H7 (cell line): ENCODE measurements around the gene MS4A15. TPM values are rescaled to one million over a fixed set of nuclear protein-coding genes. Genes with fewer than 3 reads are reported as not detected.

Experiments
- DNase-seq: peaks from one replicate; pipeline ENCODE4 v3.0.0; 2012
- H3K27me3 ChIP-seq: 2 replicates; pipeline ENCODE4 v1.6.0; 2011; ENCODE audit warnings: mild to moderate bottlenecking, low read length; ENCODE audit not compliant: control insufficient read depth, insufficient read depth
- H3K36me3 ChIP-seq: replicated peaks from 2 replicates; pipeline ENCODE4 v1.5.1; 2011; ENCODE audit warnings: low read length; ENCODE audit not compliant: control insufficient read depth, insufficient read depth
- H3K4me3 ChIP-seq: 2 replicates; pipeline ENCODE4 v1.5.1; 2011; ENCODE audit warnings: low read depth, mild to moderate bottlenecking, control low read depth, low read length, moderate library complexity; ENCODE audit not compliant: insufficient read depth
- total RNA-seq: library from RNA; depleted of rRNA; stranded (reverse); fragments of >200 nt; shearing (Covaris generic); gene quantifications from 2 replicates; pipeline ENCODE4 v1.2.3, GENCODE V29; 2014

Gene MS4A15
- total RNA-seq, 1 experiment from 2014 or later, result 0.10 TPM

DNA sequence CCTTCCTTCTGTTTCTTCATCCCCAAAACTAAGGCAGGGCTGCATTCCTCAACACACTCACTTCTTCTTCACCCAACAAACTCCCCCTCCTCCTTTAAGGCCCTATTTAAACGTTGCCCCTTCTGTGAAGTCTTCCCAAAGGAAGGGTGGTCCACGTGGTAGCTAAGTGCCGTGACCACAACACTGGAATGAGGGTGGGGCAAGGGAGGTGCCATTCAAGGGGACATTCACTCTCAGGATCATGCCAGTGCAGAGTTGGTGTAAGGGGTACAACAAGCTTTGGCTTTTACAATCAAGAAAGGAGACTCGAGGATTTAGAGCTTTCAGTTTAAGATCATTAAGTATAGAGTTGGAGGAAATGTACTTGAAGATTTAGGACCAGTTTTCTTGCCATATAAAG is 20.4 kb downstream of the MS4A15 start:
- H3K27me3 ChIP-seq, result no peaks in the 10 kb centered on the region
- no peaks in the 10 kb centered on the region for H3K36me3 ChIP-seq
- no peak overlapping the region for H3K4me3 ChIP-seq
- no peak for DNase-seq

GRCh38 chr11:60777572-60777971 is 20.9 kb downstream of the MS4A15 start:
- DNase-seq, result no peak
- Histone ChIP-seq H3K27me3 (no peaks in the 10 kb centered on the region), H3K4me3 (no peak overlapping the region), H3K36me3 (no peaks in the 10 kb centered on the region)

DNA sequence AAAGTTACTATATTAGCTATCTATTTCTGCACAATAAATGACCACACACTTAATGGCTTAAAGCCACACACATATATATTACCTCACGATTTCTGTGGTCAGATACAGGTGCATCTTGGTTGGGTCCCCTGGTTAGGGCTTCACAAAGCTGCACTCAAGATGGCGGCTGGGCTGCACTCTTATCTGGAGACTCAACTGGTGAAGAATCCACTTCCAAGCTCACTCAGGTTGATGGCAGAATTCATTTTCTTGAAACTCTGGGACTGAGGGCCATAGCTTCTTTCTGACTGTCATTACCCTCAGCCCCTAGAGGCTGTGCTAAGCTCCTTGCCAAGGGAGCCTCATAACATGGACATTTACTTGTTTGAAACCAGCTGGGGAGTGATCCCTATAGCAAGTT is 23.4 kb downstream of the MS4A15 start:
- no peak for DNase-seq
- no peaks in the 10 kb centered on the region for H3K27me3 ChIP-seq
- no peaks in the 10 kb centered on the region for H3K36me3 ChIP-seq
- no peak overlapping the region for H3K4me3 ChIP-seq

GRCh38 chr11:60780774-60781173 is 24.1 kb downstream of the MS4A15 start:
- DNase-seq, result no peak
- H3K27me3 ChIP-seq, result no peaks in the 10 kb centered on the region
- no peaks in the 10 kb centered on the region for H3K36me3 ChIP-seq
- H3K4me3 ChIP-seq, result no peak overlapping the region

GRCh38 chr11:60781286-60781980 is 24.8 kb downstream of the MS4A15 start:
- Histone ChIP-seq H3K4me3 (no peak overlapping the region), H3K36me3 (no peaks in the 10 kb centered on the region), H3K27me3 (no peaks in the 10 kb centered on the region)
- DNase-seq, result no peak

GRCh38 chr11:60781981-60782316 is 25.3 kb downstream of the MS4A15 start:
- no peaks in the 10 kb centered on the region for H3K36me3 ChIP-seq
- no peaks in the 10 kb centered on the region for H3K27me3 ChIP-seq
- no peak for DNase-seq
- H3K4me3 ChIP-seq, result no peak overlapping the region

DNA sequence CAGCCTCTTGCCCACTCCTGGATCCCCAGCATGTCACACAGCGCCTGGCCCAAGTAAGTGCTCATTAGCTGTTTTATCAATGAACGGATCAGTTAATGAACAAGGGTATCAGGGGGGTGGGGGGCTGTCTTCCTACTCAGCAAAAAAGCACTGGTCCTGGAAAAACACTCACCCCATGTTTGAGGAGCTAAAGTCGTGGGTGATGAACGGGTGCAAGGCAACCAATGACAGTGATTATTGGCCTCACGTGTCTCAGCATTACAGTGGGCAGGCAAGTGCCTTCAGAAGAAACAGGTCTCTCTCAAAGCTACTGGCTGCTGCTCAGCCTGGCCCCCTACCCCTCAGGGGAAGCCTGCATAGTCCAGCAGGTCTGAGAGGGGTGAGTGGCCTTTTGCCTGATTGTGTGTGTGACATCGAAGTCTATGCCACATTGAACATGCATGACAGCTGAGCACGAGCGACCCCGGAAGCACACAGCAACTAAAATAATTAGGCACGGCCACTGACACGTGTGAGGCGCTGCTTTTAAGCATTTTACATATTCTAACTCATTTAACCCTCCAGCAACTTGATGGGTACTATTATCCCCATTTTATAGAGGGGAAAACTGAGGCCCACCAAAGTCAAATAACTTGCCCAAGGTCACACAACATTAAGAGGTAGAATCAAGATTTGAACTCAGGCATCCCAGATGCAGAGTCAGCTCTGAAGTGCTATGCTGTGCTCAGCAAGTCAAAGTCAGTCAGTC is 25.9 kb downstream of the MS4A15 start:
- no peak for DNase-seq
- Histone ChIP-seq H3K4me3 (no peak overlapping the region), H3K27me3 (no peaks in the 10 kb centered on the region), H3K36me3 (no peaks in the 10 kb centered on the region)

- Histone ChIP-seq H3K36me3 (no peaks in the 10 kb centered on the region), H3K4me3 (no peak overlapping the region), H3K27me3 (no peaks in the 10 kb centered on the region)
- DNase-seq, result no peak
Observed at GRCh38 chr11:60783141-60783484, 26.4 kb downstream of the MS4A15 start.

- no peak for DNase-seq
- Histone ChIP-seq H3K27me3 (no peaks in the 10 kb centered on the region), H3K36me3 (no peaks in the 10 kb centered on the region), H3K4me3 (no peak overlapping the region)
Observed at GRCh38 chr11:60783911-60784310, 27.2 kb downstream of the MS4A15 start.

DNA sequence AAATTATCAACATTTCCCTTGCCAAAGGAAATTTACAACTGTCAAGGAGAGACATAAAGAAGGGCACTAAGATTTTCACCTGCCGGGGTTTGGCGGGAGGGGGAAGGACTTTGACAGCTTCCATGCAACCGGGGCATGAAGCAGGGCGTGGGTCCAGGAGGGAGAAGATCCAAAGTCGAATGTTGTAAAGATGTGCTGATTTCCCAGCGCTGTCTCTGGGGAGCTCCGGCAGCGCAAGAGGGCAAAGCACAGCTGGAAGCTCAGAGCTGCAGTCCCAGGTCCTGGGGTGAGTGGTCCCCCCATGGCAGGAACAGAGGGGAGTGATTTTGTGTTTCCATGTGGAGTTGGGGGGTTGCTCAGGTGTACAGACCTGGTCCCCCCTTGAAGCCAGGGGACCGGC is 28.5 kb downstream of the MS4A15 start, which contains the start of gene MS4A10:
Gene MS4A10, plus strand, starts transcription at position 198 of the 400 bp plus-strand sequence. CDS start 5,003 bp downstream, outside the sequence.
- Histone ChIP-seq H3K27me3 (no peaks in the 10 kb centered on the region), H3K4me3 (no peak within 1 kb of the TSS), H3K36me3 (no peaks in the 10 kb centered on the region)
- no peak for DNase-seq

DNA sequence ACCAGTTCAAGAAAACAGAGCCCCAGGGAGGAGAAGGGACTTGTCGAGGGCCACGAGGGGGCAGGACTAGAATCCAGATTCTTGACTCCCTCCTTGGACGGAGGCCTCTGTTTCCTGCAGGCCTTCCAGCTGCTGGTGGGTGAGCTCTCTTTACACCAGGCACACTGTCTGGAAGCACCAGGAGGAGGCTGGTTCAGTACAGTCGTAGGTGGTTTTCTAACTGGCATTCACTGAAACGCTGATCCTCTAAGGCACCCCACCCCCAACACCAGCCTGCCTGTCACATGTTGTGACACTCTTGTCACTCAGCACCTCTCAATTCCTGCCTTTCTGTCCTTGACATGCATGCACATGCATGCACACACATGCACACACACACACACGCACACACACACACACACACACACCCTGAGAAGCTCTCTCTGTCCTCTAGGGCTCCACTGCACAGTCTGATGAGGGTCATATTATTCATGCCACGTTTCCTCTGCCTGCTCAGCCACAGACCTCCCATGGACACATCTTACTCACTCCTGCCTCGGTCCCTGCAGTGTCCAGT is 29.2 kb downstream of the MS4A15 start:
- H3K36me3 ChIP-seq, result no peaks in the 10 kb centered on the region
- H3K4me3 ChIP-seq, result no peak overlapping the region
- H3K27me3 ChIP-seq, result no peaks in the 10 kb centered on the region
- DNase-seq, result no peak

- DNase-seq, result no peak
- Histone ChIP-seq H3K27me3 (no peaks in the 10 kb centered on the region), H3K36me3 (no peaks in the 10 kb centered on the region), H3K4me3 (no peak overlapping the region)
Observed at GRCh38 chr11:60786811-60787567, 30.3 kb downstream of the MS4A15 start.

DNA sequence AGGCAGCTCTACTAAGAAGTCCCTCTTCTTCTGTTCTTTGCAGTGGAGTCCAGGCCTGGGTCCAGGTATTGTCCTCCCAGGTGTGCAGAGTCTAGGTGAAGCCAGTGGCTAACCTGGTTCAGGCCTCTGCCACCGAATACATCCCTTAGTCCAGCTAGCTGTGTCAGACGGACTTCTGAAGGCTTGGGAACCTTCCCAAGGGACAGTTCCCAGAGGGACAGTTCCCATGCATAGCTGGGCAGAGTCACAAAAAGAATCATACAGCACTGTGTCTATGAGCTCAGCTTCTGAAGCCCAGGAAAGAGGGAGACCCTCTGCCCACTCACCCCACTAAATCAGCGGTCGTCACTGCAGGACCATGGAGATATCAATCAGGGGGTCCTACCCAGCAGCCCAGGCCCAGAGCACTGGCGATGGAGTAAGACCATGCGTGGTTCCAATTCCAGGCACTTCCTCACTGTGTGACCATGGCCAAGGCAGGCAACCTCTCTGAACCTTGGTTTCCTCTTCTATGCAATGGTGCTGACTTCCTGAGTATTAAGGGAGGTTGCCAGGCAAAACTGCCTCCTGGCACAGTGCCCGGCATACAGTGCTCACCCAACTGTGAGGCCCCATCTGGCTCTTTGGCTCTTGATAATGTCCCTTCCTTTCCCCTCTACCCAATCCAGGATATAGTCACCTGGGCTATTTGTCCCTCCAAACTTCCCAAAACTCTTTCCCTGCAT is 31.9 kb downstream of the MS4A15 start:
- Histone ChIP-seq H3K36me3 (no peaks in the 10 kb centered on the region), H3K4me3 (no peak overlapping the region), H3K27me3 (no peaks in the 10 kb centered on the region)
- DNase-seq, result no peak

DNA sequence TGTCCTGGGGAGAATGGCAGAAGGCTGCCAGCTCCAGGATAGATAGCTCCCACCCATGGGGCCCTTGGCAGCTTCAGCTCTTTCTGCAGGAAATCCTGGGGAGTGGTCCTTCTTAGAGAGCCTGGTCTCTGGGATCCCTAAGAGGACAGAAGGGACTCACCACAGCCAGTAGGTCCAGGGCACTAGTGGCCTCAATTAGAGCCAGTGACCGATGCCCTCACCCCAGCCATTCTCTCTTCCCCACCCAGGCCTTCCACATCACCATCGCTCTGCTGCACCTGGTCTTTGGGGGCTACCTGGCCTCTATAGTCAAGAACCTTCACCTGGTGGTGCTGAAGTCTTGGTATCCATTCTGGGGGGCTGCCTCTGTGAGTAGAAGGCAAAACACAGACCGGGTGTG is 34.1 kb downstream of the MS4A15 start:
- DNase-seq, result no peak
- no peaks in the 10 kb centered on the region for H3K27me3 ChIP-seq
- H3K36me3 ChIP-seq, result no peaks in the 10 kb centered on the region
- no peak overlapping the region for H3K4me3 ChIP-seq
